DMS 273 treated with DMSO at 0.1 percent for 48 hours (cell line): ENCODE measurements around the gene MMEL1.
"Not testable (repeated sequence)": the region's sequence is repeated elsewhere in the genome, so short reads cannot be mapped to it uniquely, and the experiment has no call there.

ENCODE experiments used
- DNase-seq: peaks from one replicate; lab custom pipeline; 2025; lab: John Stamatoyannopoulos, UW

MMEL1 gene

GRCh38 chr1:2628191-2628932, 4.5 kb downstream of the MMEL1 start:
- no peak for DNase-seq

- no peak for DNase-seq
Measured at GRCh38 chr1:2627746-2628145, 5.1 kb downstream of the MMEL1 start.

- not testable (repeated sequence) for DNase-seq
Measured at GRCh38 chr1:2625748-2626147, 7.1 kb downstream of the MMEL1 start.

GRCh38 chr1:2625311-2625710, 7.5 kb downstream of the MMEL1 start:
- no peak for DNase-seq

- no peak for DNase-seq
Measured at GRCh38 chr1:2624735-2625300, 8.0 kb downstream of the MMEL1 start.

GRCh38 chr1:2623571-2624337, 9.1 kb downstream of the MMEL1 start:
- no peak for DNase-seq

GRCh38 chr1:2617971-2618470, 14.8 kb downstream of the MMEL1 start:
- DNase-seq, result no peak

GRCh38 chr1:2614145-2614544, 18.7 kb downstream of the MMEL1 start:
- DNase-seq, result no peak

- no peak for DNase-seq
Measured at GRCh38 chr1:2612591-2613365, 20.0 kb downstream of the MMEL1 start.

- no peak for DNase-seq
Measured at GRCh38 chr1:2611621-2612437, 21.0 kb downstream of the MMEL1 start.

GRCh38 chr1:2611031-2611501, 21.8 kb downstream of the MMEL1 start:
- DNase-seq, result no peak

GRCh38 chr1:2610036-2610959, 22.5 kb downstream of the MMEL1 start:
- no peak for DNase-seq

GRCh38 chr1:2609319-2610035, 23.3 kb downstream of the MMEL1 start:
- no peak for DNase-seq

GRCh38 chr1:2607641-2608091, 25.1 kb downstream of the MMEL1 start:
- DNase-seq, result no peak

- DNase-seq, result no peak
Measured at GRCh38 chr1:2606881-2607621, 25.8 kb downstream of the MMEL1 start.

- no peak for DNase-seq
Measured at GRCh38 chr1:2606396-2606880, 26.4 kb downstream of the MMEL1 start.

- DNase-seq, result no peak
Measured at GRCh38 chr1:2605509-2606395, 27.1 kb downstream of the MMEL1 start.
